ENCODE results near the gene ATP9A. TPM values are rescaled to one million over a fixed set of nuclear protein-coding genes. Genes with fewer than 3 reads are reported as not detected.

The ATP9A gene
- polyA plus RNA-seq, 1 of the 3 experiments (the other 2 are of a cell fraction) = 11.0 TPM

DNA sequence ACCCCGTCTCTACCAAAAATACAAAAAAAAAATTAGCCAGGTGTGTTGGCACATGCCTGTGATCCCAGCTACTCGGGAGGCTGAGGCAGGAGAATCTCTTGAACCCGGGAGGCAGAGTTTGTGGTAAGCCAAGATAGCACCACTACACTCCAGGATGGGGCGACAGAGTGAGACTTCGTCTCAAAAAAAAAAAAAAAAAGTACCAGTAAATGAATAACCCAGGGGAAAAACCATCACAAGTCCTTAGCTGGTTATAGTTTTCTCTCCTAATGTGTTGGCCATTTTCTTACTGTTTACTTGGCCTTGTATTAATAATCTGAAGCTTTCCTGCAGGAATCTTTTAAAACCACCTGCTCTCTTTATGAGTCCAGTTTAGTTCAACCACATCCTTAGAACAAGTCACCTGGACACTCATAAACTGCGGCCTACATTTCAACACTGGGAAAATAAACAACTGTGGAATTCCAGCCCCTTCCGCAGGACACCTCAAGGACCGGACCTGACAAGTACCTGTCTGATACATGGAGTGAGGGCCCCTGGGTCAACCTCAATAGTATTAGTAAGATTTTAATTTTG, 102.6 kb downstream of the ATP9A start (continued):
- TF ChIP-seq RAD21 (IDR thresholded peaks at IDR 0.05; ENCODE audit: low read length) = no peak
- TF ChIP-seq MXI1 (IDR thresholded peaks at IDR 0.05; ENCODE audit: low read depth, low read length) = no peak
- TF ChIP-seq, protein P1, sequence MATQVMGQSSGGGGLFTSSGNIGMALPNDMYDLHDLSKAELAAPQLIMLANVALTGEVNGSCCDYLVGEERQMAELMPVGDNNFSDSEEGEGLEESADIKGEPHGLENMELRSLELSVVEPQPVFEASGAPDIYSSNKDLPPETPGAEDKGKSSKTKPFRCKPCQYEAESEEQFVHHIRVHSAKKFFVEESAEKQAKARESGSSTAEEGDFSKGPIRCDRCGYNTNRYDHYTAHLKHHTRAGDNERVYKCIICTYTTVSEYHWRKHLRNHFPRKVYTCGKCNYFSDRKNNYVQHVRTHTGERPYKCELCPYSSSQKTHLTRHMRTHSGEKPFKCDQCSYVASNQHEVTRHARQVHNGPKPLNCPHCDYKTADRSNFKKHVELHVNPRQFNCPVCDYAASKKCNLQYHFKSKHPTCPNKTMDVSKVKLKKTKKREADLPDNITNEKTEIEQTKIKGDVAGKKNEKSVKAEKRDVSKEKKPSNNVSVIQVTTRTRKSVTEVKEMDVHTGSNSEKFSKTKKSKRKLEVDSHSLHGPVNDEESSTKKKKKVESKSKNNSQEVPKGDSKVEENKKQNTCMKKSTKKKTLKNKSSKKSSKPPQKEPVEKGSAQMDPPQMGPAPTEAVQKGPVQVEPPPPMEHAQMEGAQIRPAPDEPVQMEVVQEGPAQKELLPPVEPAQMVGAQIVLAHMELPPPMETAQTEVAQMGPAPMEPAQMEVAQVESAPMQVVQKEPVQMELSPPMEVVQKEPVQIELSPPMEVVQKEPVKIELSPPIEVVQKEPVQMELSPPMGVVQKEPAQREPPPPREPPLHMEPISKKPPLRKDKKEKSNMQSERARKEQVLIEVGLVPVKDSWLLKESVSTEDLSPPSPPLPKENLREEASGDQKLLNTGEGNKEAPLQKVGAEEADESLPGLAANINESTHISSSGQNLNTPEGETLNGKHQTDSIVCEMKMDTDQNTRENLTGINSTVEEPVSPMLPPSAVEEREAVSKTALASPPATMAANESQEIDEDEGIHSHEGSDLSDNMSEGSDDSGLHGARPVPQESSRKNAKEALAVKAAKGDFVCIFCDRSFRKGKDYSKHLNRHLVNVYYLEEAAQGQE (IDR thresholded peaks at IDR 0.05; ENCODE audit: low read depth, low read length) = no peak
- TF ChIP-seq FOXM1 (IDR thresholded peaks at IDR 0.05; ENCODE audit: low read depth) = no peak
- no peak for TF ChIP-seq NFIC (IDR thresholded peaks at IDR 0.05; ENCODE audit: borderline replicate concordance)
- TF ChIP-seq TAF1 (IDR thresholded peaks at IDR 0.05; ENCODE audit: borderline replicate concordance, low read depth, low read length) = no peak
- TF ChIP-seq, protein P2, sequence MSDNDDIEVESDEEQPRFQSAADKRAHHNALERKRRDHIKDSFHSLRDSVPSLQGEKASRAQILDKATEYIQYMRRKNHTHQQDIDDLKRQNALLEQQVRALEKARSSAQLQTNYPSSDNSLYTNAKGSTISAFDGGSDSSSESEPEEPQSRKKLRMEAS (IDR thresholded peaks at IDR 0.05; ENCODE audit: low read depth) = no peak
- no peak for TF ChIP-seq YY1 (IDR thresholded peaks at IDR 0.05; ENCODE audit: low read depth)
- no peak for TF ChIP-seq POLR2AphosphoS5 (IDR thresholded peaks at IDR 0.05; ENCODE audit: low read depth, low read length)

DNA sequence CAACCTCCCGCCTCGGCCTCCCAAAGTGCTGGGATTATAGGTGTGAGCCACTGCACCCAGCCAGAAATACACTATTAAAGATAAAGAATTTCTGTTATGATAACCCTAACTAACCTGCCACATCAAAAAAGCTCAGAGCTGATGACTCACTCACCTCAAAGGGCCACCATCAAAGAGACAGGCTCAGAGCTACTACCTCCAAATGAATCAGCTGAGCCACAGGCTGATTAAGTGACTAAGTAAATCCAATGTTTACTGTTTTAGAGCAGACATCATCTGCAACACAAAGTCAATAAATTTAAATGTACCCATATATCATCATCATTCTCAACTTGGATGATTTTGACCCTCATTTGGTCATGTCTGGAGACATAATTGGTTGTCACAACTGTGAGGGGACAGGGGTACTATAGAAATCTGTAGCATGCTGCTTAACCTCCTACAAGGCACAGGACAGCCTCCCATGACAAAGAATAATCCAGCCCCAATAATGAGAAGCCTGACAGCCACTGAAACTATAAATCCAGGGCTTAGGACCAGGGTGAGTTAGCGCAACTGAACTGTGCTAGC, 106.5 kb downstream of the ATP9A start:
- whole genome bisulfite sequencing (ENCODE audit: low lambda C conversion rate) = 65% methylated on average over 3 of the region's 3 CpGs
- H3K27ac ChIP-seq (ENCODE audit: low read depth in 2 of 2, low read length in 1 of 2) = peak overlapping the region; percentile 26 to 96; a peak in 3 of 4 replicates
- TF ChIP-seq NFIC (IDR thresholded peaks at IDR 0.05; ENCODE audit: borderline replicate concordance) = no peak
- TF ChIP-seq SMC3 (IDR thresholded peaks at IDR 0.05; ENCODE audit: low read depth, low read length) = no peak
- no peak for TF ChIP-seq RCOR1 (IDR thresholded peaks at IDR 0.05; ENCODE audit: low read length)
- no peak for TF ChIP-seq NRF1 (IDR thresholded peaks at IDR 0.05; ENCODE audit: low read depth, low read length)
- TF ChIP-seq, protein P3, sequence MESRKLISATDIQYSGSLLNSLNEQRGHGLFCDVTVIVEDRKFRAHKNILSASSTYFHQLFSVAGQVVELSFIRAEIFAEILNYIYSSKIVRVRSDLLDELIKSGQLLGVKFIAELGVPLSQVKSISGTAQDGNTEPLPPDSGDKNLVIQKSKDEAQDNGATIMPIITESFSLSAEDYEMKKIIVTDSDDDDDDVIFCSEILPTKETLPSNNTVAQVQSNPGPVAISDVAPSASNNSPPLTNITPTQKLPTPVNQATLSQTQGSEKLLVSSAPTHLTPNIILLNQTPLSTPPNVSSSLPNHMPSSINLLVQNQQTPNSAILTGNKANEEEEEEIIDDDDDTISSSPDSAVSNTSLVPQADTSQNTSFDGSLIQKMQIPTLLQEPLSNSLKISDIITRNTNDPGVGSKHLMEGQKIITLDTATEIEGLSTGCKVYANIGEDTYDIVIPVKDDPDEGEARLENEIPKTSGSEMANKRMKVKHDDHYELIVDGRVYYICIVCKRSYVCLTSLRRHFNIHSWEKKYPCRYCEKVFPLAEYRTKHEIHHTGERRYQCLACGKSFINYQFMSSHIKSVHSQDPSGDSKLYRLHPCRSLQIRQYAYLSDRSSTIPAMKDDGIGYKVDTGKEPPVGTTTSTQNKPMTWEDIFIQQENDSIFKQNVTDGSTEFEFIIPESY (IDR thresholded peaks at IDR 0.05; ENCODE audit: borderline replicate concordance, low read depth) = no peak
- no peak for TF ChIP-seq RFX5 (IDR thresholded peaks at IDR 0.05; ENCODE audit: low read length)
- no peak for TF ChIP-seq TEAD4 (IDR thresholded peaks at IDR 0.05; ENCODE audit: borderline replicate concordance, insufficient read depth)
- TF ChIP-seq, protein P4, sequence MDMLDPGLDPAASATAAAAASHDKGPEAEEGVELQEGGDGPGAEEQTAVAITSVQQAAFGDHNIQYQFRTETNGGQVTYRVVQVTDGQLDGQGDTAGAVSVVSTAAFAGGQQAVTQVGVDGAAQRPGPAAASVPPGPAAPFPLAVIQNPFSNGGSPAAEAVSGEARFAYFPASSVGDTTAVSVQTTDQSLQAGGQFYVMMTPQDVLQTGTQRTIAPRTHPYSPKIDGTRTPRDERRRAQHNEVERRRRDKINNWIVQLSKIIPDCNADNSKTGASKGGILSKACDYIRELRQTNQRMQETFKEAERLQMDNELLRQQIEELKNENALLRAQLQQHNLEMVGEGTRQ (IDR thresholded peaks at IDR 0.05; ENCODE audit: borderline replicate concordance, low read depth, low read length) = no peak
- no peak for TF ChIP-seq CHD2 (IDR thresholded peaks at IDR 0.05; ENCODE audit: low read length, partially characterized antibody)
- TF ChIP-seq FOSL2 (IDR thresholded peaks at IDR 0.05; ENCODE audit: borderline replicate concordance, low read depth) = peak; percentile 82
- no peak for TF ChIP-seq FOXM1 (IDR thresholded peaks at IDR 0.05; ENCODE audit: low read depth)
- TF ChIP-seq POLR2AphosphoS5 (IDR thresholded peaks at IDR 0.05; ENCODE audit: low read depth, low read length) = no peak
- no peak for TF ChIP-seq MEF2A (IDR thresholded peaks at IDR 0.05; ENCODE audit: borderline replicate concordance, low read depth)
- TF ChIP-seq, protein P5, sequence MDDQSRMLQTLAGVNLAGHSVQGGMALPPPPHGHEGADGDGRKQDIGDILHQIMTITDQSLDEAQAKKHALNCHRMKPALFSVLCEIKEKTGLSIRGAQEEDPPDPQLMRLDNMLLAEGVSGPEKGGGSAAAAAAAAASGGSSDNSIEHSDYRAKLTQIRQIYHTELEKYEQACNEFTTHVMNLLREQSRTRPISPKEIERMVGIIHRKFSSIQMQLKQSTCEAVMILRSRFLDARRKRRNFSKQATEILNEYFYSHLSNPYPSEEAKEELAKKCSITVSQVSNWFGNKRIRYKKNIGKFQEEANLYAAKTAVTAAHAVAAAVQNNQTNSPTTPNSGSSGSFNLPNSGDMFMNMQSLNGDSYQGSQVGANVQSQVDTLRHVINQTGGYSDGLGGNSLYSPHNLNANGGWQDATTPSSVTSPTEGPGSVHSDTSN (IDR thresholded peaks at IDR 0.05) = peak; percentile 46
- TF ChIP-seq RXRA (IDR thresholded peaks at IDR 0.05; ENCODE audit: borderline replicate concordance, low read depth) = no peak; the same call in 1 of the 2 replicates
- no peak; the same call in 1 of the 2 replicates for TF ChIP-seq TCF12 (IDR thresholded peaks at IDR 0.05)
- TF ChIP-seq RAD21 (IDR thresholded peaks at IDR 0.05; ENCODE audit: low read length) = no peak
- TF ChIP-seq, protein P2 (IDR thresholded peaks at IDR 0.05; ENCODE audit: low read depth) = no peak

More for the DNA sequence above, 106.5 kb downstream of the ATP9A start:
- POLR2A ChIA-PET = no interaction called here
- Histone ChIP-seq H3K27me3 (ENCODE audit: insufficient read depth) (no peaks in the 10 kb centered on the region), H3K9me3 (no peaks in the 10 kb centered on the region), H2AFZ (ENCODE audit: low read depth) (no peak overlapping the region), H3K4me2 (peak overlapping the region; percentile 56), H3K9ac (no peak overlapping the region), H4K20me1 (ENCODE audit: insufficient read depth) (no peaks in the 10 kb centered on the region), H3K4me1 (ENCODE audit: control insufficient read depth in 1 of 2, insufficient read depth in 2 of 2, low read depth in 1 of 2, low read length in 1 of 2) (peaks cover 14 to 19% of the 10 kb centered on the region in 2 experiments; a peak in 3 of 4 replicates), H3K79me2 (ENCODE audit: insufficient read depth) (no peaks in the 10 kb centered on the region), H3F3A (replicated peaks; ENCODE audit: insufficient read depth) (peaks cover 30% of the 10 kb centered on the region), H3K36me3 (replicated peaks in 1 of 2; ENCODE audit: control insufficient read depth in 1 of 2, insufficient read depth in 2 of 2, low read length in 1 of 2) (peaks cover 0 to 9% of the 10 kb centered on the region in 2 experiments), H3K9me2 (no peaks in the 10 kb centered on the region), H3K4me3 (ENCODE audit: low read depth in 2 of 2, low read length in 1 of 2) (no peak overlapping the region)
- CTCF ChIA-PET = interaction anchor here (0.8 to 1.1 kb wide), 2 partner anchors 22 to 139 kb away, joined by 4 to 5 read pairs; no protein-coding TSS in a partner anchor
- no peak for DNase-seq
